ENCODE data around the gene INMT. TPM values are rescaled to one million over a fixed set of nuclear protein-coding genes. Genes with fewer than 3 reads are reported as not detected.
A peak's percentile ranks its signal among the peaks of the same experiment; 100 is the strongest.
"Not testable (repeated sequence)": the region's sequence is repeated elsewhere in the genome, so short reads cannot be mapped to it uniquely, and the experiment has no call there.

Gene INMT
- under 1 TPM in 1 of 2 donors, not detected in 1; 0.33 TPM for total RNA-seq

DNA sequence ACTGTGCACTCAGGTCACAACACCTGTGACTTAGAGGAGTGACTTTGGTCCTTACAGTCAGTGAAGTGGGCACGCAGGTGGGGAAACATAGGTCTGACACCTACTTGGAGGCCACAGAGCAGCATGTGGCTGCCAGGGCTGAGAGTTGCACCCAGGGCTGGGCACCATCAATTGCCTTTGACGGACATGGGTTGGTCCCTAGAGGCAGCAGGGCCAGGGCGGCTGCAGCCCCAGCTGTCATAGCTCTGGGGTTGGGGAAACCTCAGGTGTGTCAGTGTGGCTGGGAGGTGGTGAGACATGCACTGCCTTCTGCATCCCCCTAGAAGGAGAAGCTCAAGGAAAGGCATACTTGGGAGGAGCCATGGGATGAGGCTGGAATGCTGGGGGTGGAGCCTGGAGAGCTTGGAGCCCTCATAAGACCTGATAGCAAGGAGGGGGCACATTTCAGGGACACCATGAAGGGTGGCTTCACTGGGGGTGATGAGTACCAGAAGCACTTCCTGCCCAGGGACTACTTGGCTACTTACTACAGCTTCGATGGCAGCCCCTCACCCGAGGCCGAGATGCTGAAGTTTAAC is at the start of gene INMT:
Gene INMT, plus strand, starts transcription at position 440 of the 578 bp plus-strand sequence. Its CDS starts 16 bp downstream, at position 456.
- no peak within 1 kb of the TSS for H3K27ac Mint-ChIP-seq
- peaks cover 0 to 8% of the 10 kb centered on the region in 2 donors for H3K36me3 Mint-ChIP-seq
- ATAC-seq (no peak), DNase-seq (ENCODE audit: low spot score in 2 of 2) (no peak)
- no peaks in the 10 kb centered on the region for H3K9me3 Mint-ChIP-seq

DNA sequence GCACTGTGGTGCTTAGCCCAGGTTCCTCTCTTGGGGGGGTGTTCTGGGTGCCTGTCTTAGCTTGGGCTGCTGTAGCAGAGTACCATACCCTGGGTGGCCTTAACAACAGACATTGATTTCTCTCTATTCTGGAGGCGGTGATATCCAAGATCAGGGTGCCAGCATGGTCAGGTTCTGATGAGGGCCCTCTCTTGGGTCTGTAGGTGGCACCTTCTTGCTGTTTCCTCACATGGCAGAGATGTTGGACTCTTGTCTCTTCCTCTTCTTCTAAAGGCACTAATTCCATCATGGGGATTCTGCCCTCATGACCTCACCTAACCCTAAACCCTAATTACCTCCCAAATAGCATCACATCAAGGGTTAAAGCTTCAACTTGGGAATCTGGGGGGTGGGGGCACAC is 49.7 kb upstream of the INMT start:
- ATAC-seq (peak in 1 of 2 donors; percentile 40), DNase-seq (ENCODE audit: low spot score in 2 of 2) (no peak)
- peak overlapping the region in 1 of 2 donors; percentile 1 for H3K27ac Mint-ChIP-seq
- H3K9me3 Mint-ChIP-seq: no peaks in the 10 kb centered on the region
- no peaks in the 10 kb centered on the region for H3K36me3 Mint-ChIP-seq

DNA sequence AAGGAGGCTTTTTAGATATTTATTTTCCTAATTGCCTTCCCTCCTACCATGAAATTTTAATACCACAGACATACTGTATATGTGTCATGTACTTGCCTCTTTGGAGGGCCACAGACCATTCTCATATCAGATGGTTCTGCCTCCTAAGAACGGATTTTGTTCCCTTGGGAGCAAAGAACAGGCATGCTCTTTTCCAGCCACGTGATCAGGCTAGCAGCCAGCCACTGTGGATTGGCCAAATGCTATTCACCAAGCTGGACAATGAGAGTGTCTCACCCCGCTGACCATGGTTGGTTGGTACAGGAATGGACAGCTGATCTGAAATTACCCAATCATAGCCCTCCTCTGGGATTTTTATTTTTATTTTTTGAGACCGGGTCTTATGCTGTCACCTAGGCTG is 48.2 kb upstream of the INMT start:
- no peak for ATAC-seq
- Mint-ChIP-seq H3K36me3 (no peaks in the 10 kb centered on the region), H3K27ac (no peak overlapping the region), H3K9me3 (no peaks in the 10 kb centered on the region)
- DNase-seq (ENCODE audit: low spot score in 2 of 2): no peak

- DNase-seq (ENCODE audit: low spot score in 2 of 2) (no peak), ATAC-seq (no peak)
- H3K36me3 Mint-ChIP-seq: no peaks in the 10 kb centered on the region
- H3K27ac Mint-ChIP-seq: no peak overlapping the region
- no peaks in the 10 kb centered on the region for H3K9me3 Mint-ChIP-seq
These were observed 46.9 kb upstream of the INMT start for GRCh38 chr7:30705008-30705407.

- no peaks in the 10 kb centered on the region for H3K36me3 Mint-ChIP-seq
- DNase-seq (ENCODE audit: low spot score in 2 of 2) (no peak), ATAC-seq (no peak)
- no peak overlapping the region for H3K27ac Mint-ChIP-seq
- no peaks in the 10 kb centered on the region for H3K9me3 Mint-ChIP-seq
These were observed 46.3 kb upstream of the INMT start for GRCh38 chr7:30705596-30705995.

GRCh38 chr7:30706316-30706715 is 45.6 kb upstream of the INMT start:
- ATAC-seq (no peak), DNase-seq (ENCODE audit: low spot score in 2 of 2) (no peak)
- Mint-ChIP-seq H3K9me3 (no peaks in the 10 kb centered on the region), H3K27ac (no peak overlapping the region), H3K36me3 (no peaks in the 10 kb centered on the region)

DNA sequence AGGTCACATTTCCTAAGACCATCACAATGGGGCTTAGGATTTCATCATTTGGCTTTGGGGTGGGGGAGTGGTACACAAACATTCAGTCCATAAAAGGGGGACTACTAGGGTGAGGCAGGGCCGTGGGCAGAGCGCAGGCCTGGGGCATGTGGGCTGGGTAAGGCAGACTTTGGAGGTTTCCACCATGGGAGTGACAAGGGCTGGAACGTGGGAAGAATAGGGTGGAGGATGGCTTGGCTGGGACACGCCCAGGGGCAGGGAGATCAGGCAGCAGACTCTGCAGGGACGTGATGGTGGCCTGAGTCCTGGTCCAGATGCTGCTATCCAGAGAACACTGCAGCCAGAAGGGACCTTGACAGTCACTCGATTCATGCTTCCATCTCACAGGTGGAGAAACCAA is 45.0 kb upstream of the INMT start:
- ATAC-seq: no peak
- DNase-seq (ENCODE audit: low spot score in 2 of 2): no peak
- no peaks in the 10 kb centered on the region for H3K36me3 Mint-ChIP-seq
- H3K27ac Mint-ChIP-seq: no peak overlapping the region
- H3K9me3 Mint-ChIP-seq: no peaks in the 10 kb centered on the region

GRCh38 chr7:30707391-30708357 is 44.3 kb upstream of the INMT start:
- ATAC-seq (no peak), DNase-seq (ENCODE audit: low spot score in 2 of 2) (no peak)
- no peak overlapping the region for H3K27ac Mint-ChIP-seq
- no peaks in the 10 kb centered on the region for H3K36me3 Mint-ChIP-seq
- H3K9me3 Mint-ChIP-seq: no peaks in the 10 kb centered on the region

GRCh38 chr7:30708412-30708811 is 43.5 kb upstream of the INMT start:
- ATAC-seq (no peak), DNase-seq (ENCODE audit: low spot score in 2 of 2) (no peak)
- Mint-ChIP-seq H3K36me3 (no peaks in the 10 kb centered on the region), H3K9me3 (no peaks in the 10 kb centered on the region), H3K27ac (no peak overlapping the region)

DNA sequence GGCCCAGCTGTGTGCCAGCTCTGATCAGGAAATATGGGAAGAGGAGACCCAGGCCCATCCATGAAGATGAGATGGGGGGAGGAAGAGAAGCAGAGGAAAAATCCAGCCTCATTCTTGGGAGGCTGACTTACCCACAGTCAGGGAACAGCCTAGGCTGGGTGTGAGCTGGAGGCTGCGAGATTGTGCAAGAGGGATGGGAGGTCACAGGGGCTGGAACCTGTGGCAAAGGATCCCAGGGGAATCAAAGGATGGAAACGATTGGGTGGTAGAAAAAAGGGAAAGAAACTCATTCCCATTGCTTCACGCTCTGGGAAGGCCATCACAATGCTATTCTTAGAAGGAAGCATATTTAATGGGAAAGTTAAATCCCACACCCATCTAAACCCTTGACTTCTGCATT is 43.0 kb upstream of the INMT start:
- DNase-seq (ENCODE audit: low spot score in 2 of 2) (no peak), ATAC-seq (no peak)
- Mint-ChIP-seq H3K36me3 (no peaks in the 10 kb centered on the region), H3K9me3 (no peaks in the 10 kb centered on the region), H3K27ac (no peak overlapping the region)

DNA sequence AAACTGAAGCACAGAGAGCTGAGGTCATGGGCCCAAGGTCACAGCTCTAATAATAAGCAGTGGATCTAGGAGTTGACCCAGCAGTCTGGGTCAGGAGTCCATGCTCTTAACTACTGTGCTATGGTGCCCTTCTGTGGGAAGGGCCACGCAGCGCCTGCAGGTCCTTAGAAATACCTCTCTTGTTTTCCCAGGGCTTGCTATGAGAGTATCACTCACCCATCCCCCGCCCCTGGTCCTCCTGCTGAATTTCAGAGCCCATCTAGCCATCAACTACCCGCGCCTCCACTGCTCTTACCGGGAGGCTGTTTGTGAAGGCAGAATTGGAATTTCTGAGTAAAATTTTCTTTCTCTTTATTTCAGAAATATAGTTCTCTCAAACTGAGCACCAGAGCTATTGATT is 42.4 kb upstream of the INMT start:
- Mint-ChIP-seq H3K36me3 (no peaks in the 10 kb centered on the region), H3K27ac (no peak overlapping the region), H3K9me3 (no peaks in the 10 kb centered on the region)
- ATAC-seq (no peak), DNase-seq (ENCODE audit: low spot score in 2 of 2) (no peak)

GRCh38 chr7:30710669-30711068 is 41.3 kb upstream of the INMT start:
- Mint-ChIP-seq H3K36me3 (peaks cover 4 to 10% of the 10 kb centered on the region in 2 donors), H3K27ac (no peak overlapping the region), H3K9me3 (peaks cover 0 to 7% of the 10 kb centered on the region in 2 donors)
- ATAC-seq: no peak
- DNase-seq (ENCODE audit: low spot score in 2 of 2): no peak

GRCh38 chr7:30713392-30713791 is 38.5 kb upstream of the INMT start:
- no peak overlapping the region for H3K27ac Mint-ChIP-seq
- peaks cover 25% of the 10 kb centered on the region in 2 donors for H3K36me3 Mint-ChIP-seq
- peaks cover 13 to 21% of the 10 kb centered on the region in 2 donors for H3K9me3 Mint-ChIP-seq
- no peak for DNase-seq (ENCODE audit: low spot score in 2 of 2)
- no peak for ATAC-seq

DNA sequence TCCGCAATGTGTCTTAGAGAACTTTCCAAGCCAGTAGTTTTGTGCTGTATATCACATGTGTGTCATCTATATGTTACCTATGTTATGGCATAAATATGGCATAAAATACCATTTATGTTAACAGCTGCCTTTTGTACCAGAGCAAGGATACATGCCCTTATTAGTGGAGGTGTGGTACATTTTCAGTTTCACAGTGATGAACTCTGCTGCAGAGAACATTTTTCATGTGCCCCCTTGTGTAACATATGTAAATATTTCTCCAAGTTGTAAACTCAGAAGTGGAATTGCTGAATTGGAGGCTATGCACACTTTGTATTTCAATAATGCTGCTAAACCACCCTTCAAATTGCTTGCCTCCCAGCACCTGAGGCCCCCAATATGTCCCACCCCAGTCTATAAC is 37.8 kb upstream of the INMT start:
- H3K36me3 Mint-ChIP-seq: peaks cover 33% of the 10 kb centered on the region in 2 donors
- ATAC-seq: no peak
- H3K27ac Mint-ChIP-seq: no peak overlapping the region
- no peak for DNase-seq (ENCODE audit: low spot score in 2 of 2)
- H3K9me3 Mint-ChIP-seq: peaks cover 17 to 26% of the 10 kb centered on the region in 2 donors

GRCh38 chr7:30717181-30717580 is 34.8 kb upstream of the INMT start:
- peaks cover 25 to 34% of the 10 kb centered on the region in 2 donors for H3K9me3 Mint-ChIP-seq
- H3K36me3 Mint-ChIP-seq: peaks cover 45 to 52% of the 10 kb centered on the region in 2 donors
- DNase-seq (ENCODE audit: low spot score in 2 of 2) (no peak), ATAC-seq (no peak)
- no peak overlapping the region for H3K27ac Mint-ChIP-seq

- not testable (repeated sequence) for DNase-seq (ENCODE audit: low spot score in 2 of 2); H3K27ac Mint-ChIP-seq; ATAC-seq
- peaks cover 45 to 52% of the 10 kb centered on the region in 2 donors for H3K36me3 Mint-ChIP-seq
- H3K9me3 Mint-ChIP-seq: peaks cover 25 to 34% of the 10 kb centered on the region in 2 donors
These were observed 32.5 kb upstream of the INMT start for GRCh38 chr7:30719434-30719833.

DNA sequence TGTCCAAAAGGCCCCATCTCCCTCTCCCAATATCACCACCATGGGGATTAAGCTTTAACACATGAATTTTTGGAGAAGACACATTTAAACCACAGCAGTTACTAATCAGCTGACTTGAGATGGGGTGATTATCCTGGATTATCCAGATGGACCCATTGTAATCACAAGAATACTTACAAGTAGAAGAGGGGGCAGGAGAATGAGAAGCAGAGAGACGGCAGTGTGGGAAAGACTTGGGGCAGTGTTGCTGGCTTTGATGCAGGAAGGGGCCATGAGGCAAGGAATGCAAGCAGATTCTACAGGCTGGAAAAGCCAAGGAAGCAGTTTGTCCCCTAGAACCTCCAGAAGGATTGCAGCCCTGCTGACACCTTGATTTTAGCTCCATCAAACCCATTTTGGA is 30.7 kb upstream of the INMT start:
- ATAC-seq: no peak
- DNase-seq (ENCODE audit: low spot score in 2 of 2): no peak
- Mint-ChIP-seq H3K27ac (no peak overlapping the region), H3K36me3 (peaks cover 34 to 47% of the 10 kb centered on the region in 2 donors), H3K9me3 (peaks cover 25 to 28% of the 10 kb centered on the region in 2 donors)

All from activated naive CD4-positive, alpha-beta T cell treated with anti-CD3 and anti-CD28 coated beads, Interleukin-2, amount 50 U/mL, for 72 hours (primary cell).